ENCODE data around the gene BASP1. TPM values are rescaled to one million over a fixed set of nuclear protein-coding genes. Genes with fewer than 3 reads are reported as not detected.

Gene BASP1
- total RNA-seq, 1 experiment from 2014 or later = 0.34 TPM

DNA sequence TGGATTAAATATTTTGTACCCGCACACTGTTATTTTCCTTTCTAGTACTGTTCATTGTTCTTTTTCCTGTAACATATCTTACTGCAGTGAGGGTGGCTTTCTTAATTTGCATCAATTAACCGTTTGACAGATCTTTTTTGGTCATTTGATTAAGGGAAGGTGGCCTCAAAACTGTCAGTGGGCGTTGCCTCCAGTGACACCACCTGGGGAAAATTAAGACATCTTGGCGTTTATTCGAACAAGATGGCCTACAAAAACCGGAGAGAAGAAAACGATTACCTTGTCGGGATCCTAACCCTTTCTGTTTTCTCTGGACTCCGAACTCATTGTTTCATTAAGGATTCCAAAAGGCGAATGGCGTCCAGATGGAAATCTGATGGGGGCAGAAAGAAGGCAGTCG lies 2.0 kb downstream of the BASP1 start:
- Histone ChIP-seq H2AFZ (ENCODE audit: low read depth, low read length, poor library complexity, severe bottlenecking) (no peak overlapping the region), H3K9ac (ENCODE audit: low read length) (no peak overlapping the region), H3K9me2 (ENCODE audit: insufficient read depth) (no peaks in the 10 kb centered on the region), H3K4me2 (ENCODE audit: low read length) (no peak overlapping the region), H3K9me3 (ENCODE audit: control insufficient read depth in 1 of 2, insufficient read depth in 1 of 2, low read depth in 1 of 2, low read length in 2 of 2) (no peaks in the 10 kb centered on the region), H3K27me3 (ENCODE audit: insufficient read depth, low read length) (peaks cover 4% of the 10 kb centered on the region; the same call in 1 of the 2 replicates), H3K27ac (ENCODE audit: low read depth, low read length) (no peak overlapping the region), H3K4me3 (replicated peaks in 1 of 2; ENCODE audit: low read depth in 1 of 2, low read length in 2 of 2) (no peak overlapping the region), H4K20me1 (ENCODE audit: insufficient read depth) (no peaks in the 10 kb centered on the region), H3K36me3 (ENCODE audit: control insufficient read depth in 1 of 2, insufficient read depth in 2 of 2, low read length in 2 of 2) (no peaks in the 10 kb centered on the region), H3K4me1 (ENCODE audit: control insufficient read depth in 1 of 2, insufficient read depth in 2 of 2, low read length in 2 of 2) (no peaks in the 10 kb centered on the region), H3K79me2 (ENCODE audit: insufficient read depth, low read length) (no peaks in the 10 kb centered on the region)
- DNase-seq (ENCODE audit: low read depth, low spot score) = no peak
- TF ChIP-seq ATF3 (IDR thresholded peaks at IDR 0.05) = no peak
- TF ChIP-seq EGR1 (IDR thresholded peaks at IDR 0.05; ENCODE audit: low read depth) = no peak
- no peak for TF ChIP-seq POLR2AphosphoS5 (IDR thresholded peaks at IDR 0.05; ENCODE audit: low read depth, low read length)
- TF ChIP-seq, protein P1, sequence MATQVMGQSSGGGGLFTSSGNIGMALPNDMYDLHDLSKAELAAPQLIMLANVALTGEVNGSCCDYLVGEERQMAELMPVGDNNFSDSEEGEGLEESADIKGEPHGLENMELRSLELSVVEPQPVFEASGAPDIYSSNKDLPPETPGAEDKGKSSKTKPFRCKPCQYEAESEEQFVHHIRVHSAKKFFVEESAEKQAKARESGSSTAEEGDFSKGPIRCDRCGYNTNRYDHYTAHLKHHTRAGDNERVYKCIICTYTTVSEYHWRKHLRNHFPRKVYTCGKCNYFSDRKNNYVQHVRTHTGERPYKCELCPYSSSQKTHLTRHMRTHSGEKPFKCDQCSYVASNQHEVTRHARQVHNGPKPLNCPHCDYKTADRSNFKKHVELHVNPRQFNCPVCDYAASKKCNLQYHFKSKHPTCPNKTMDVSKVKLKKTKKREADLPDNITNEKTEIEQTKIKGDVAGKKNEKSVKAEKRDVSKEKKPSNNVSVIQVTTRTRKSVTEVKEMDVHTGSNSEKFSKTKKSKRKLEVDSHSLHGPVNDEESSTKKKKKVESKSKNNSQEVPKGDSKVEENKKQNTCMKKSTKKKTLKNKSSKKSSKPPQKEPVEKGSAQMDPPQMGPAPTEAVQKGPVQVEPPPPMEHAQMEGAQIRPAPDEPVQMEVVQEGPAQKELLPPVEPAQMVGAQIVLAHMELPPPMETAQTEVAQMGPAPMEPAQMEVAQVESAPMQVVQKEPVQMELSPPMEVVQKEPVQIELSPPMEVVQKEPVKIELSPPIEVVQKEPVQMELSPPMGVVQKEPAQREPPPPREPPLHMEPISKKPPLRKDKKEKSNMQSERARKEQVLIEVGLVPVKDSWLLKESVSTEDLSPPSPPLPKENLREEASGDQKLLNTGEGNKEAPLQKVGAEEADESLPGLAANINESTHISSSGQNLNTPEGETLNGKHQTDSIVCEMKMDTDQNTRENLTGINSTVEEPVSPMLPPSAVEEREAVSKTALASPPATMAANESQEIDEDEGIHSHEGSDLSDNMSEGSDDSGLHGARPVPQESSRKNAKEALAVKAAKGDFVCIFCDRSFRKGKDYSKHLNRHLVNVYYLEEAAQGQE (IDR thresholded peaks at IDR 0.05; ENCODE audit: low read depth) = no peak
- no peak for TF ChIP-seq FOSL1 (IDR thresholded peaks at IDR 0.05; ENCODE audit: low read depth)
- no peak for TF ChIP-seq POLR2A (IDR thresholded peaks at IDR 0.05; ENCODE audit: borderline replicate concordance, extremely low read depth, insufficient read depth, insufficient read length)
- no peak for TF ChIP-seq SIN3A (IDR thresholded peaks at IDR 0.05; ENCODE audit: low read depth)
- TF ChIP-seq CBX3 (IDR thresholded peaks at IDR 0.05; ENCODE audit: low read depth) = no peak
- TF ChIP-seq, protein P2, sequence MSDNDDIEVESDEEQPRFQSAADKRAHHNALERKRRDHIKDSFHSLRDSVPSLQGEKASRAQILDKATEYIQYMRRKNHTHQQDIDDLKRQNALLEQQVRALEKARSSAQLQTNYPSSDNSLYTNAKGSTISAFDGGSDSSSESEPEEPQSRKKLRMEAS (IDR thresholded peaks at IDR 0.05) = no peak
- TF ChIP-seq SP1 (IDR thresholded peaks at IDR 0.05; ENCODE audit: low read depth) = no peak
- POLR2A ChIA-PET = no interaction called here
- no TSS peak for BruUV-seq (replicated peaks)
- RAD21 ChIA-PET (ENCODE audit: low non-redundant PET in 1 of 2, low total read pairs in 2 of 2, uncharacterized antibody in 2 of 2, unreplicated experiment in 2 of 2) = no interaction called here
- CTCF ChIA-PET = no interaction called here
- intact Hi-C loops (cut with micrococcal nuclease) = no loop called here
- ATAC-seq = no peak
